Gastroesophageal sphincter (tissue), 4 donors: Measurements from ENCODE around the gene FAM117A. TPM values are rescaled to one million over a fixed set of nuclear protein-coding genes. Genes with fewer than 3 reads are reported as not detected.

ENCODE experiments used
- ATAC-seq: fragments of 150-250 bp; one replicate; pipeline ENCODE4 v1.9.1; 2016; ENCODE audit warnings: mild to moderate bottlenecking, moderate library complexity
- H3K27ac ChIP-seq, 4 donors: fragments of 200-600 bp; sonication (generic) in 3 of 4; 1 replicate in 3 of 4; 2 replicates in 1 of 4; pipeline ENCODE4 v1.5.1; 2016 to 2019
- H3K27me3 ChIP-seq: fragments of 200-600 bp; sonication (generic); one replicate; pipeline ENCODE4 v1.5.1; 2019
- H3K36me3 ChIP-seq, 2 donors: fragments of 200-600 bp; sonication (generic); one replicate each; pipeline ENCODE4 v1.5.1; 2019; ENCODE audit warnings: control low read depth in 1 of 2
- H3K4me1 ChIP-seq, 3 donors: fragments of 200-600 bp; sonication (generic); 1 replicate in 2 of 3; 2 replicates in 1 of 3; pipeline ENCODE4 v1.5.1; 2016 to 2019; ENCODE audit warnings: control low read depth in 2 of 3
- H3K4me3 ChIP-seq, 2 donors: fragments of 200-600 bp; sonication (generic); one replicate each; pipeline ENCODE4 v1.5.1; 2019; ENCODE audit warnings: mild to moderate bottlenecking in 1 of 2, moderate library complexity in 1 of 2
- H3K9me3 ChIP-seq, 3 donors: fragments of 200-600 bp; sonication (generic); one replicate each; pipeline ENCODE4 v1.5.1; 2017 to 2019; ENCODE audit warnings: control low read depth in 2 of 3
- EP300 ChIP-seq: sonication (generic); formaldehyde crosslinking; IDR thresholded peaks from one replicate; pipeline ENCODE4 v1.6.1; 2017; ENCODE audit warnings: antibody characterized with exemption, mild to moderate bottlenecking
- POLR2A ChIP-seq, 2 donors: fragments of 450-650 bp; IDR thresholded peaks; one replicate each; pipeline ENCODE4 v1.6.1; 2017; ENCODE audit warnings: antibody characterized with exemption in 2 of 2, mild to moderate bottlenecking in 2 of 2, moderate library complexity in 1 of 2
- POLR2AphosphoS5 ChIP-seq: sonication (generic); formaldehyde crosslinking; IDR thresholded peaks from one replicate; pipeline ENCODE4 v1.6.1; 2017; ENCODE audit warnings: antibody characterized with exemption
- WGBS, 2 donors: methylation state at CpG; one replicate each; pipeline ENCODE4 v1.1.5; 2018; ENCODE audit warnings: low coverage in 1 of 2; 5-methylcytosine and 5-hydroxymethylcytosine counted together
- total RNA-seq, 4 donors: library from RNA; depleted of rRNA; stranded (reverse); fragments of >200 nt; gene quantifications; one replicate each; pipeline ENCODE4 v1.1.0, GENCODE V29; 2016
- TF ChIP-seq, protein P1 (sequence below), 4 experiments: fragments of 200-600 bp in 2 of 4; fragments of 450-650 bp in 2 of 4; sonication (generic) in 1 of 4; IDR thresholded peaks; one replicate each; pipeline ENCODE4 v1.5.1; 2017 to 2019; ENCODE audit warnings: antibody characterized with exemption in 4 of 4, mild to moderate bottlenecking in 2 of 4, moderate library complexity in 2 of 4

Gene FAM117A
- total RNA-seq, 4 donors from 2014 or later: 12.4 to 39.5 (median 19.8) TPM

DNA sequence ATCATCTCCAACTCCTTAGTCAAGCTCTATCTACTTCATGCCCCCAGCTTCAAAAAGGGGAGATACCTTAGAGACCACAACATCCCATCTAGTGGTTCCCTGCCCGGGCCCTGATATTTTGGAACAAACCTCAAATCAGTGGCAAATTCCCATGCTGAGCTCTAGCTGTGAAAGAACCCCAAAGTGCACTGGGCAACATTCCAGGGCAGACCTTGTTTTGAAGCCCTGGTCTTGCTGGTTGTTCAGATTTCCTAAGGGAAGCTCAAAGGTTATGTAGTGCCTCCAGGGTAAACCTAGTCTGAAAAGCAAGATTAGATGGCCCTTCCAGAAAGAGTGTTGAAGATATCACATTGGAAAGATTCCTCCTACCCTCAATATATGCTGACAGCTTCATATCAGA lies 16.3 kb downstream of the FAM117A start:
- TF ChIP-seq POLR2AphosphoS5 (no peak), POLR2A (IDR thresholded peaks at IDR 0.05) (no peak), EP300 (no peak)
- TF ChIP-seq, protein P1, sequence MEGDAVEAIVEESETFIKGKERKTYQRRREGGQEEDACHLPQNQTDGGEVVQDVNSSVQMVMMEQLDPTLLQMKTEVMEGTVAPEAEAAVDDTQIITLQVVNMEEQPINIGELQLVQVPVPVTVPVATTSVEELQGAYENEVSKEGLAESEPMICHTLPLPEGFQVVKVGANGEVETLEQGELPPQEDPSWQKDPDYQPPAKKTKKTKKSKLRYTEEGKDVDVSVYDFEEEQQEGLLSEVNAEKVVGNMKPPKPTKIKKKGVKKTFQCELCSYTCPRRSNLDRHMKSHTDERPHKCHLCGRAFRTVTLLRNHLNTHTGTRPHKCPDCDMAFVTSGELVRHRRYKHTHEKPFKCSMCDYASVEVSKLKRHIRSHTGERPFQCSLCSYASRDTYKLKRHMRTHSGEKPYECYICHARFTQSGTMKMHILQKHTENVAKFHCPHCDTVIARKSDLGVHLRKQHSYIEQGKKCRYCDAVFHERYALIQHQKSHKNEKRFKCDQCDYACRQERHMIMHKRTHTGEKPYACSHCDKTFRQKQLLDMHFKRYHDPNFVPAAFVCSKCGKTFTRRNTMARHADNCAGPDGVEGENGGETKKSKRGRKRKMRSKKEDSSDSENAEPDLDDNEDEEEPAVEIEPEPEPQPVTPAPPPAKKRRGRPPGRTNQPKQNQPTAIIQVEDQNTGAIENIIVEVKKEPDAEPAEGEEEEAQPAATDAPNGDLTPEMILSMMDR (IDR thresholded peaks at IDR 0.05): no peak
- no peaks in the 10 kb centered on the region for H3K36me3 ChIP-seq
- 78 to 100% methylated on average over 1 of the region's 1 CpG for WGBS, 2 donors
- H3K27me3 ChIP-seq: no peaks in the 10 kb centered on the region
- peaks cover 0 to 50% (median 6%) of the 10 kb centered on the region in 3 donors for H3K4me1 ChIP-seq
- ATAC-seq: no peak
- peak overlapping the region in 1 of 4 donors; percentile 8 for H3K27ac ChIP-seq
- H3K9me3 ChIP-seq: no peaks in the 10 kb centered on the region
- H3K4me3 ChIP-seq: no peak overlapping the region

DNA sequence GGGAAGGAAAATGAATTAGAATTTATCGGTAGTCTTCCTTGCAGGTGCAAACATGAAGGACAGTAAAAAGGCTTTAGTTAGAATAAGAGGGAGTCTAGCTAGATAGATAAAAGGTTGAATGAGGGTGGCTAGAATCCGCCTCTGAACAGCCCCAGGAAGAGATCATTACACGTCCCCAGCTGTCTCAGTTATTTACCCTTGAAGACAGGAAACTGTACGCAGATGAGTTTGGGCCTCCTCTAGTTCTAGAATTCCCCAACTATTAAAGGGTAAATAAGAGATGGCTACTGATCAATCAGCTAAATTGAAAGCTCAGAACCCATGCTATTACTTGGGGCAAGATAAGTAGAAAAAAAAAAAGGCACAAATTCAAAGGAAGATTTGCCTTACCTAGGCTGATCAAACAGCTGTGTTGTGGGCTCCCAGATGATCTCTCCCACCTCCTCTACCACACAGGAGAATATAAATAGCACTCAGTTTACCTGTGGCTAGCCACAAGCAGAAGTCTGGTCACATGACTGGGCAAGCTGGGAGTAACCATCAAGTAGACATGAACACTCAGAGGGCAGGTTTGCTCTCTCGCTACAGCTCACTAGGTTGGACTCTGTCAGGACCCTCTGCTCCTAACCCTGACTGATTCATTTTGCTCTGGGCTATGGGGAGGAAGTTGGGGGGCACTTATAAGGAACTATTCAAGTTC lies 17.0 kb downstream of the FAM117A start:
- Histone ChIP-seq H3K4me3 (no peak overlapping the region), H3K36me3 (no peaks in the 10 kb centered on the region), H3K27me3 (no peaks in the 10 kb centered on the region), H3K27ac (peak overlapping the region in 2 of 4 donors; percentile 8 to 26), H3K4me1 (peaks cover 6 to 50% (median 12%) of the 10 kb centered on the region in 3 donors), H3K9me3 (no peaks in the 10 kb centered on the region)
- WGBS, 2 donors: 64 to 75% methylated on average over 4 of the region's 5 CpGs
- ATAC-seq: no peak
- TF ChIP-seq POLR2A (IDR thresholded peaks at IDR 0.05): no peak
- TF ChIP-seq POLR2AphosphoS5: no peak
- no peak for TF ChIP-seq EP300
- TF ChIP-seq, protein P1 (IDR thresholded peaks at IDR 0.05): no peak

DNA sequence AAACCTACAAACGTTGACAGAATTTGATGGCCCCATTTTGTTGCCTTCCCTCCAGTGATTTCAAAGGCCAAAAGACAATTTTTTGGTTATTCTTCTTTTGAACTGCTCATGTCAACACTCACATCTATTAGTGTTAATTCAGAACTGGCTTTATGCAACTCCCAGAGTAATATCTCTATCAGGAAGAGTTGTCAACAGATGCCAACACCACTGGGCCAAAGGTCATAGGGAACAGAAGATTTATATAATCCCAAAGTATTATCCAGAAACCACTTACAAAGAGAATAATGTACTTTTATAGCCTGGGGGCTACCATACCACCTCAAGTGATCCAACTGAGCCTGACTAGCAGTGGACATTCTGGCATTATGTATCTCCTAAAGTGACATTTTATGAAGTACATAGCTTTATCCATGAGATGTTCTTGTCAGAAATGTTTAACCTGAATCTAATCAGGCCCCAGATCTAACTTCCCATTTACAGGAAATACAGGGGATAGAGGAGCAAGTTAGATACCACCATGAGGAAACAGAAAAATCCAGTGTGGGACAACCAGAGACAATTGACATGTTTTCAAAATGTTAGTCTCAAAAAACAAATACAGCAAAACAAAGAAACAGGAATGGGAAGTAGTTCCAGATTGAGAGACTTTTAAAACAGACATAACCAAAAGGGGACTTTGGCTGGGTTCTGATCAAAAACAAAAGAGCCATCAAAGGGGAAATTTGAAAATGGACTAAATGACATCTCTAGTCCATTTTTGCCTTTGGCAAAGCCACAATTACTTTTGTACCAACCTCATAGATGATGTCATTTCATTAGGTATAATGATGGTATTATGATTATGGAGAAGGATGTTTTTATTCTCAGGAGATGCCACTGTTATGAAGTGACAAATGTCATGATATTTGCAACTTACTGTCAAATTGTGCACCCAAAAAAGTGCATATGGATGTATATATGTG lies 18.5 kb downstream of the FAM117A start:
- 33 to 63% methylated on average over 1 of the region's 1 CpG for WGBS, 2 donors
- H3K36me3 ChIP-seq: no peaks in the 10 kb centered on the region
- peaks cover 20 to 65% (median 27%) of the 10 kb centered on the region in 3 donors for H3K4me1 ChIP-seq
- TF ChIP-seq, protein P1 (IDR thresholded peaks at IDR 0.05): no peak
- TF ChIP-seq POLR2AphosphoS5: no peak
- TF ChIP-seq POLR2A (IDR thresholded peaks at IDR 0.05): no peak
- no peak for TF ChIP-seq EP300
- no peaks in the 10 kb centered on the region for H3K9me3 ChIP-seq
- peak overlapping the region in 1 of 4 donors; percentile 86 for H3K27ac ChIP-seq
- no peaks in the 10 kb centered on the region for H3K27me3 ChIP-seq
- no peak overlapping the region for H3K4me3 ChIP-seq
- no peak for ATAC-seq

DNA sequence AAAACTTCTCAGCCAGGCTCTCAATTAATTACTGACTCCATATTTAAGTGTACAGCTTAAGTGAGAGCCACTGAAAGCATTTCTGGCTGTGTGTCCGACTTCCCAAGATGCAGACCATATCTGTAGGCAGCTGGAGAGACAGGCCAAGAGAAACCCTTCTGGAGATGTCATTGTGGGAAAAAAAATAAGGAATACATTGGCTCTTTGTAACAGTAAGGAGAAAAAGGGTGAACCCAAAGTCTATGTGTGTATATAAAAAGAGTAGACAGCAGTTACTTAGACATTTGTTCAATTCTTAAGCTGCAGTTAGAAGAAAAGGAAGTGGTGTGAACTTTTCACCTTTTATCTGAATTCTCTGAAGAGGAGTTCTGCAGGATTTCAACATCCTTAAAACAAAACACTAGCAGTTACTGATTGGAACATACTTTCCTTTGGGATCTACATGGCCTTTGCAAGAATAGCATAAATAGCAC lies 21.7 kb downstream of the FAM117A start:
- Histone ChIP-seq H3K27ac (peak overlapping the region; percentile 76 to 88 (median 86)), H3K4me1 (peaks cover 20 to 90% (median 37%) of the 10 kb centered on the region in 3 donors)
- ATAC-seq: no peak

More for the DNA sequence above, 21.7 kb downstream of the FAM117A start:
- Histone ChIP-seq H3K4me3 (no peak overlapping the region), H3K36me3 (no peaks in the 10 kb centered on the region), H3K27me3 (no peaks in the 10 kb centered on the region), H3K9me3 (no peaks in the 10 kb centered on the region)
- no peak for TF ChIP-seq POLR2AphosphoS5
- no peak for TF ChIP-seq POLR2A (IDR thresholded peaks at IDR 0.05)
- TF ChIP-seq, protein P1 (IDR thresholded peaks at IDR 0.05): no peak
- TF ChIP-seq EP300: no peak
- WGBS, 2 donors: 7% methylated on average over 1 of the region's 1 CpG
